Endothelial cell of umbilical vein (primary cell): ENCODE data around the gene TNFRSF21. TPM values are rescaled to one million over a fixed set of nuclear protein-coding genes. Genes with fewer than 3 reads are reported as not detected.

Source experiments
- BruUV-seq: library from RNA; stranded (reverse); fragments of 400-500 nt; replicated peaks from 2 replicates; lab custom pipeline; 2021; lab: Mats Ljungman, UMichigan
- CTCF ChIA-PET: fragments of 300-600, 350-600 bp; sonication (Branson Sonifier 250); formaldehyde crosslinking; loops from one replicate; lab custom pipeline; 2021; ENCODE audit warnings: antibody characterized with exemption, inconsistent platforms; lab: Charles Lee
- POLR2A ChIA-PET: fragments of 300-600, 350-600 bp; sonication (Branson Sonifier 250); formaldehyde crosslinking; loops from one replicate; lab custom pipeline; 2021; ENCODE audit warnings: antibody characterized with exemption, inconsistent platforms; lab: Charles Lee
- DNase-seq: peaks from one replicate; pipeline ENCODE4 v3.0.0-alpha.2; 2011; ENCODE audit warnings: low read depth, low spot score
- FAIRE-seq: peaks from 2 replicates; lab custom pipeline; 2011; peaks lifted over from hg19 to GRCh38; lab: Jason Lieb, UNC
- H2AFZ ChIP-seq: 2 replicates; pipeline ENCODE4 v1.6.0; 2012; ENCODE audit warnings: low read depth, low read length, control low read depth, inconsistent platforms
- H3K27ac ChIP-seq: 2 replicates; pipeline ENCODE4 v1.5.1; 2011; ENCODE audit warnings: low read depth, mild to moderate bottlenecking, control low read depth, low read length, moderate library complexity; ENCODE audit not compliant: insufficient read depth
- H3K27me3 ChIP-seq, 2 experiments: 2 replicates each; pipeline versions ENCODE4 v1.6.0 to v1.6.1; 2011; ENCODE audit warnings: low read length in 2 of 2, mixed read lengths in 1 of 2; ENCODE audit not compliant: control insufficient read depth in 2 of 2, insufficient read depth in 2 of 2
- H3K36me3 ChIP-seq, 2 experiments: 2 replicates in 1 of 2; 3 replicates in 1 of 2; pipeline ENCODE4 v1.5.1; 2011; ENCODE audit warnings: low read length in 2 of 2, mild to moderate bottlenecking in 1 of 2, moderate library complexity in 1 of 2; ENCODE audit not compliant: control insufficient read depth in 2 of 2, insufficient read depth in 2 of 2; ENCODE audit errors: extremely low read depth in 1 of 2
- H3K4me1 ChIP-seq: 3 replicates; pipeline ENCODE4 v1.5.1; 2011; ENCODE audit warnings: mild to moderate bottlenecking, low read length; ENCODE audit not compliant: control insufficient read depth, insufficient read depth; ENCODE audit errors: extremely low read depth
- H3K4me2 ChIP-seq: 2 replicates; pipeline ENCODE4 v1.6.1; 2011; ENCODE audit warnings: low read length, control low read depth, mixed read lengths; ENCODE audit not compliant: insufficient read depth
- H3K4me3 ChIP-seq, 3 experiments: fragments of 200-600 bp in 1 of 3; sonication (generic), shearing (Covaris generic) in 1 of 3; replicated peaks in 1 of 3; 2 replicates each; pipeline ENCODE4 v1.5.1; 2011 to 2016; ENCODE audit warnings: control low read depth in 3 of 3, low read length in 3 of 3, mild to moderate bottlenecking in 2 of 3, inconsistent platforms in 1 of 3, low read depth in 1 of 3, moderate library complexity in 1 of 3; ENCODE audit not compliant: insufficient read depth in 1 of 3
- H3K79me2 ChIP-seq: 2 replicates; pipeline ENCODE4 v1.6.0; 2012; ENCODE audit warnings: low read length, inconsistent platforms; ENCODE audit not compliant: control insufficient read depth, insufficient read depth
- H3K9ac ChIP-seq: replicated peaks from 2 replicates; pipeline ENCODE3; 2011; ENCODE audit warnings: low read length, control low read depth; ENCODE audit not compliant: insufficient read depth; ENCODE audit errors: extremely low read depth
- H3K9me1 ChIP-seq: replicated peaks from 3 replicates; pipeline ENCODE4 v1.6.0; 2011; ENCODE audit warnings: mild to moderate bottlenecking, low read length; ENCODE audit not compliant: control insufficient read depth, insufficient read depth; ENCODE audit errors: extremely low read depth
- H3K9me3 ChIP-seq: replicated peaks from 2 replicates; pipeline ENCODE4 v1.5.1; 2012; ENCODE audit warnings: low read length, inconsistent platforms; ENCODE audit not compliant: control insufficient read depth, insufficient read depth
- H4K20me1 ChIP-seq: replicated peaks from 2 replicates; pipeline ENCODE3; 2011; ENCODE audit warnings: mild to moderate bottlenecking, low read length; ENCODE audit not compliant: control insufficient read depth, insufficient read depth; ENCODE audit errors: extremely low read depth
- CTCF ChIP-seq, 2 donors: IDR thresholded peaks; 1 replicate in 1 of 2; 2 replicates in 1 of 2; pipeline ENCODE4 v1.5.1; 2011; ENCODE audit warnings: low read length in 2 of 2, mild to moderate bottlenecking in 2 of 2, moderate library complexity in 2 of 2, control low read depth in 1 of 2, inconsistent platforms in 1 of 2, low read depth in 1 of 2; ENCODE audit not compliant: insufficient read depth in 1 of 2; ENCODE audit errors: extremely low read depth in 1 of 2
- EZH2 ChIP-seq: IDR thresholded peaks from 2 replicates; pipeline ENCODE4 v1.6.1; 2012; ENCODE audit warnings: borderline replicate concordance, low read depth, mild to moderate bottlenecking, moderate library complexity, low read length, inconsistent platforms; ENCODE audit not compliant: severe bottlenecking
- FOS ChIP-seq: IDR thresholded peaks from 2 replicates; pipeline ENCODE4 v1.6.1; 2011; ENCODE audit warnings: mild to moderate bottlenecking, low read length, moderate library complexity, borderline replicate concordance; ENCODE audit not compliant: insufficient read depth
- GATA2 ChIP-seq: IDR thresholded peaks from 2 replicates; pipeline ENCODE4 v1.7.0; 2011; ENCODE audit warnings: low read depth, mild to moderate bottlenecking, moderate library complexity, mixed read lengths, low read length; ENCODE audit not compliant: insufficient read length, insufficient read depth
- JUN ChIP-seq: IDR thresholded peaks from 2 replicates; pipeline ENCODE4 v1.6.1; 2011; ENCODE audit warnings: borderline replicate concordance, low read depth; ENCODE audit not compliant: insufficient read length, insufficient read depth
- MYC ChIP-seq: IDR thresholded peaks from one replicate; pipeline ENCODE4 v1.6.1; 2011; ENCODE audit warnings: mild to moderate bottlenecking, low read depth, low read length
- POLR2A ChIP-seq: IDR thresholded peaks from 2 replicates; pipeline ENCODE4 v1.6.1; 2012; ENCODE audit warnings: low read depth, mild to moderate bottlenecking, control low read depth, low read length
- POLR2AphosphoS5 ChIP-seq: IDR thresholded peaks from 2 replicates; pipeline ENCODE4 v1.6.1; 2012; ENCODE audit warnings: low read depth, mild to moderate bottlenecking, control low read depth, low read length, moderate library complexity; ENCODE audit not compliant: insufficient read depth
- dilution Hi-C: fragments of 300-500 bp; cut with MboI; formaldehyde crosslinking; loops from one replicate; pipeline ENCODE4 v1.15.0; 2019; ENCODE audit warnings: low sequenced_read_pairs; ENCODE audit not compliant: extremely low pct_ligation_motif_present
- intact Hi-C: fragments of 100-400 bp; cut with micrococcal nuclease; formaldehyde crosslinking; loops from one replicate; pipeline ENCODE4 v1.10.0; 2022
- polyA plus RNA-seq, 4 experiments: library from polyadenylated mRNA; depleted of rRNA in 3 of 4; stranded (reverse) in 3 of 4; unstranded in 1 of 4; fragments of >200 nt; gene quantifications; 2 replicates each; pipeline versions ENCODE4 v1.2.1 to v1.2.3, GENCODE V29; 2011 to 2012; ENCODE audit warnings: missing spikeins in 1 of 4
- total RNA-seq: library from RNA; stranded (reverse); gene quantifications from 2 replicates; pipeline ENCODE4 v1.2.3, GENCODE V29; 2021
- TF ChIP-seq, protein P1 (sequence below): IDR thresholded peaks from 2 replicates; pipeline ENCODE4 v1.6.1; 2011; ENCODE audit not compliant: insufficient read depth, insufficient read length

Gene TNFRSF21
- total and polyA plus RNA-seq, 2 donors (not counting 3 experiments of a cell fraction or from before 2014, with no cell fraction given), result 26.0 to 40.6 TPM

DNA sequence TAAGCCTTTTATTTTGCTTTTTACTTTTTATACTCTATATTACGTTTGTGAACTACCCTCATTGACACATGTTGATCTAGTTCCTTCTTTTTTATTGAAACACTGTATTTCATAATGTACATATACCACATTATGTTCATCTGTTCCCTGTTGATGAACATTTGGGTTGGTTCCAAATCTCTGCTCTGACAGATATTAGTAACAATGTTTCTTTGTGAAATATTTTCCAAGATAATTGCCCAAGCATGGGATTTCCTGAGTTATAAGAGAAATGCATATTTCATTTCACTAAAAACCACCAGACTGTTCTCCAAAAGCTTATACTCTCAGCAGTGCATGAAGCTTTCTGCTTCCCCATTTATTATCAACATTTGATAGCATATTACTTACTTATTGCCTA is 44.2 kb upstream of the TNFRSF21 start:
- dilution Hi-C loops, result no loop called here
- no TSS peak for BruUV-seq
- Histone ChIP-seq H3K4me1 (no peaks in the 10 kb centered on the region), H3K9me1 (no peaks in the 10 kb centered on the region), H3K79me2 (no peaks in the 10 kb centered on the region), H3K27ac (no peak overlapping the region), H3K9ac (no peak overlapping the region), H3K36me3 (no peaks in the 10 kb centered on the region), H2AFZ (no peak overlapping the region), H3K27me3 (peaks cover 0 to 5% of the 10 kb centered on the region in 2 experiments), H3K9me3 (no peaks in the 10 kb centered on the region), H3K4me2 (no peak overlapping the region), H4K20me1 (no peaks in the 10 kb centered on the region), H3K4me3 (no peak overlapping the region)
- TF ChIP-seq POLR2A (no peak), EZH2 (no peak), JUN (no peak), MYC (no peak), CTCF (IDR thresholded peaks at IDR 0.05; ENCODE audit: extremely low read depth in 1 of 2, insufficient read depth in 1 of 2, low read depth in 1 of 2, low read length in 2 of 2) (no peak), FOS (no peak)
- TF ChIP-seq, protein P1, sequence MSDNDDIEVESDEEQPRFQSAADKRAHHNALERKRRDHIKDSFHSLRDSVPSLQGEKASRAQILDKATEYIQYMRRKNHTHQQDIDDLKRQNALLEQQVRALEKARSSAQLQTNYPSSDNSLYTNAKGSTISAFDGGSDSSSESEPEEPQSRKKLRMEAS, result no peak
- ChIA-PET POLR2A (no interaction called here), CTCF (interaction anchor here (1.8 kb wide), 1 partner anchor 9 kb away, joined by 4 read pairs; no protein-coding TSS in a partner anchor)
- intact Hi-C loops, result no loop called here
- DNase-seq, result no peak
- no peak for FAIRE-seq

DNA sequence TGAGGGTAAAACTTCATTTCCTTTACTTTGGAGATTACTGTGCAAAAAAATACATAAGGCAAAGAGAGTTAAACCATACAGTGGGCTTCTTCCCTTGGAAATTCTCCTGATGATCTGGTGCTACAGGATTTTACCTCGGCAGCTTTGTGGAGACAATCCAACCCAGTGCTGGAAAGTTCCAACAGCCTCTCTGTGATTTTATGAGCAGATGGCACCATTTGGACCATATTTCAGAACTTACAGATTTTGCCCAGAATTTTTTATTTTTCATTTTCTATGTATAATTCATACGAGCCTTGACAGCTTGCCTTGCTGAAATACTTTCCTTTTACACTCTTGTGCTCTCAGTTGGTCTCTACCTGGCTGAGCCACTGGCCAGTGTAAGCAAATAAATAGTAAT is 43.3 kb upstream of the TNFRSF21 start:
- no peak for DNase-seq
- no TSS peak for BruUV-seq
- H4K20me1 ChIP-seq, result no peaks in the 10 kb centered on the region
- H3K9me1 ChIP-seq, result no peaks in the 10 kb centered on the region
- H3K9ac ChIP-seq, result no peak overlapping the region
- no peaks in the 10 kb centered on the region for H3K36me3 ChIP-seq
- H3K4me1 ChIP-seq, result no peaks in the 10 kb centered on the region
- no peak overlapping the region for H3K4me2 ChIP-seq
- no peak overlapping the region for H3K27ac ChIP-seq
- FAIRE-seq, result no peak
- no peaks in the 10 kb centered on the region for H3K79me2 ChIP-seq
- peaks cover 0 to 5% of the 10 kb centered on the region in 2 experiments for H3K27me3 ChIP-seq
- H2AFZ ChIP-seq, result no peak overlapping the region
- CTCF ChIA-PET, result no interaction called here
- no peaks in the 10 kb centered on the region for H3K9me3 ChIP-seq
- TF ChIP-seq EZH2, result no peak
- no peak for TF ChIP-seq GATA2
- no peak for TF ChIP-seq POLR2A
- TF ChIP-seq, protein P1, result no peak
- no peak for TF ChIP-seq MYC
- TF ChIP-seq CTCF (IDR thresholded peaks at IDR 0.05; ENCODE audit: extremely low read depth in 1 of 2, insufficient read depth in 1 of 2, low read depth in 1 of 2, low read length in 2 of 2), result no peak
- no peak for TF ChIP-seq FOS
- TF ChIP-seq JUN, result no peak
- no peak for TF ChIP-seq POLR2AphosphoS5
- POLR2A ChIA-PET, result no interaction called here
- no peak overlapping the region for H3K4me3 ChIP-seq
- dilution Hi-C loops, result no loop called here
- intact Hi-C loops, result no loop called here
